ENCODE measurements around the gene MCL1.

The MCL1 gene

DNA sequence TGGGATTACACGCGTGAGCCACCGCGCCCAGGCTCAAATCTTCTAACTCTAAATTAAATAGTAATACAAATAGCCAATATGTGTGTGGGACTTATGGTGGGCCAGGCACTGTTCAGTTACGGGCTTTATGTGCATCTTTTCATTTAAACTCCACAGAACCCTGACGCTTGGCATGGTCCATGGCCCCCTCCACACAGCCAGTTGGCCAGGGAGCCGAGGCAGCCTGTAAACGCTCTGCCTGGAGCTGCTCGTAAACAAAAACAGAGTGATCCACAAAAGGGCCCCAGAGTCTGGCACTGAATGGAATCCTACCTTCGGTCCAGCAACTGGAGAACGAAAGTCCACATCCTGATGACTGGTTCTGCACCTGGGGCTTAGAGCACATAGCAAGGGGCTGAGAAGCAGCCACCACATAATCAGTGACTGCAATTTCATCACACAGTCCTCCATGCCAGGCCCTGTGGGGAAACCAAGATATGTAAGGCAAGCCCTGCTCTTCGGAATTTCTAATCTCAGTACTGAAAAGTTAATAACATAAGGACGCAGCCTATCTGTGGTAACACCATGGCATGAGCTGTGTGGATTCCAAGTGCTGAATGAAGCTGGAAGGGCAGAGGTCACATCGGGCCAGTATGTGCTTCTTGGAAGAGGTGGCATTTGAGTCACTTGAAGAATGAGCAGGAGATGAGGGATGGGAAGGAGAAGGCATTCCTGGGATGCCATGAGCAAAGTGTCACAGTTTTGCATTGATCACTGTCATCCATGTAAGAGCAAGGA, 43.7 kb downstream of the MCL1 start:
- DNase-seq: no peak

DNA sequence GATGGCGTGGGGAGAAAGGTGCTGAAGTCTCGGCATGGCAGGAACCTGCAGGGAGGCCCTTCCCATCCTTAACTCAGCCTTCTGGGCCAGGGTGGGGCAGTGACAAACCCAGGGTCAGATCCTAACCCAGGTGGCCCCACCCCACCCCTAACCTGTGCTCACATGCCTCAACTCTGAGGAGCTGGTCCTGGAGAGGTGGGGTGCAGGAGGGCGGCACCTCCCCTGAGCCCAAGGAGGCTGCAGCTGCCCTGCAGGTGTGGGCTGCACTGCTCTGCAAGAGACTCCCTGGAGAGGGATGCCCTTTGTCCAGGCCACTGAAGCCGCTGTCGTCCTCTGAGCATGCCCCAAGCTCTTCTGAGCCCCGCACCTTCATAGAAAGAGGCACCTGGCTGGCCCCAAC, 45.4 kb downstream of the MCL1 start:
- DNase-seq: no peak

DNA sequence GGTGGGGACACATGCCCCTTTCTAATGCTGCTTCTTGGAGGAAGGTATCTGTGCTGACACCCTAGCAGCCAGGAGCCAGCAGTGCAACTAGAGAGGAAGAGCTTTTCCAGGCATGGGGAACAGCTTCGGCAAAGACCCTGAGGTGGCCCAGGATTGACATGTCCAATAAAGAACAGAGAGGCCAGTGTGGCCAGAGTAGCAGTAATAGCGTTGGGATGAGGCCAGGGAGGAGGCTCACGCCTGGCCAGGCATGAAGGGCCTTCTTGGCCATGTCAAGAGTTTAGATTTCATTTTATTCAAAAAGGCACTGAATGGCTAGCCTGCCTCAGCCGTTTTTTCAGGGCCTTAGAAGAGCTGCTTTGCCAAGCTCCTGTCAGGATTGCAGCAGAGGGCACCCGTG, 46.5 kb downstream of the MCL1 start:
- DNase-seq: no peak

DNA sequence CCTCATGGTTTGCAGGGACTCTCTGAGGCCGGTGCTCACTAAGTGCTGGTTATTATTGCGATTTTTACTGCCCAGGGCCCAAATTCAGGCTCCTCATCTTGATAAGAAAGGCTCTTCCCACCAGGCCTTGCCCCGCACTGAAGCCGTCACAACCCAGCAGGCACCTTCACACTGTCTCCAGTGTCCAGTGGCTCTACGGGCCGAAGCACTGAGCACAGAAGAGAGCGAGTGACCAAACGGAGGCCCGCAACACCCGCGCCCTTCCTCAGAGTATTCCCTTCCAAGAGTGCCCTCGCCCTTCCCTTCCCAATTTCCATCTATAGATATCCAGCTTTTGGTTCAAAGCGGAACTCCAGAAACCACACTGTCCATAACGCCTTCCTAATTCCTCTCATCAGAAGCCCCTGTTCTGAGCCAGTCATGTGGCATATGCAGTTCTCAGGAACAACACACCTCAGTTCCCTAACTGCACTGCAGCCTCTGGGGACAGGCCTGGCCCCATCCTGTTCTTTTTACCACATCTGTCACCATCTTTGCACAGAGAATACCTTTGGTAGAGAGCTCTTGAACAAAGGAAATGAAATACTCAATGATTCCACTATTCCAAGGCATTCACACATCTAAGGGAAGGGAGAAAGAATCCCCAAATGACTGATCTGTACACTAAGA, 48.8 kb downstream of the MCL1 start:
- DNase-seq: no peak

DNA sequence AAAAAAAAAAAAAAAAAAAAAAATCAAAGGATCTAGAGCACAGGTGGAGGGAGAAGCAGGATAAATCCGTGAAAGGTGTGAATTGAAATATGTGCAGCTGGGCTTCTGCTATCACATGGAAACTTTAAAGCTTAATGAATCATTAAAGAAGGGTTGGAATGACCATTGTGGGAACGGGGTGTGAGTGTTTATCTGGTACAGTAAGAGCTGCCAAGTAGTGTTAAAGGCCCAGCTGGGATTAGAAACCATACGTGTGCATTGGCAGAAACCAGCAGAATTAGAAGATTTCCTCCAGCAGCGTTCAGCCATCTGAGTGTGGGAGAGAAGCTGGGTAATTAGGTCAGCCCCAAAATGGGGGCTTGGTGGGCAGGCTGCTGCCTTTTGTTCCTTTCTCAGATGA, 50.4 kb downstream of the MCL1 start:
- DNase-seq: no peak

DNA sequence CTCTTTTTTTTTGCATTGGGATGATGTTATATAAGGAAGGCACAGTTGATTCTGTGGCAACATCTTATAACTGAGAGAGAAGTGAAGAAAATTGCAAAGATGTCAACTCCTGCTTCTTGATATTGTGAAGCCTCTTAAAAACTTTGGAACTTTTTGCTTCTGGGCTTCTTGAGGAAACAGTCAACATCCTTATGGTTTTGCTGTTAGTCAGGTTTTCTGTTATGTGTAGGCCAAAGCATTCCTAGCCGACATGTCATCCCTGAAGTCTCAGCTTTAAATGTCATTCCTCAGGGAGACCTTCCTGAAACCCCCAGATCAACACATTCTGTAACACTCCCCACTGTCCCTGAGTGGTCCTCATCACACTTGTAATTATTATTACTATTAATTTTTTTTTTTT, 51.2 kb downstream of the MCL1 start:
- no peak for DNase-seq

DNA sequence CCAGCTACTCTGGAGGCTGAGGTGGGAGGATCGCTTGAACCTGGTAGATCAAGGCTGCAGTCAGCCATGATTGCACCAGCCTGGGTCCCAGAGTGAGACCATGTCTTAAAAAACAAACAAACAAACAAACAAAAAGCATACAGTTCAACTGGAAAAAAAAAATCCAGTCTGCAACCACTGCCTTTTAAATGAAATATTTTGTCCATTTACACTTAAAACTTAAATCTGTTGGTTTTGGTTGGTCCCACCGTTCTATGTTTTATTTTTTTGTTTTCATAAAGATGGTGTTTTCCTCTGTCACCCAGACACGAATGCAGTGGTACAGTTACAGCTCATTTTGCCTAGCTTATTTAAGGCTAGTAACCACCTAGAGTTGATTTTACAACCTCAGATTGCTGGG, 54.1 kb downstream of the MCL1 start:
- DNase-seq: no peak
